ENCODE results near the gene C20orf202.
"Not testable (repeated sequence)": the region's sequence is repeated elsewhere in the genome, so short reads cannot be mapped to it uniquely, and the experiment has no call there.

The C20orf202 gene

GRCh38 chr20:1209447-1210387 is 6.5 kb downstream of the C20orf202 start:
- no peak for DNase-seq (ENCODE audit: low spot score)

GRCh38 chr20:1210501-1210900 is 7.2 kb downstream of the C20orf202 start:
- DNase-seq (ENCODE audit: low spot score): no peak

GRCh38 chr20:1212023-1212422 is 8.8 kb downstream of the C20orf202 start:
- no peak for DNase-seq (ENCODE audit: low spot score)

GRCh38 chr20:1212607-1213396 is 9.5 kb downstream of the C20orf202 start:
- DNase-seq (ENCODE audit: low spot score): peak; percentile 80

GRCh38 chr20:1214838-1215261 is 11.6 kb downstream of the C20orf202 start:
- no peak for DNase-seq (ENCODE audit: low spot score)

GRCh38 chr20:1215386-1216170 is 12.3 kb downstream of the C20orf202 start:
- no peak for DNase-seq (ENCODE audit: low spot score)

- not testable (repeated sequence) for DNase-seq (ENCODE audit: low spot score)
Measured at GRCh38 chr20:1216527-1217427, 13.5 kb downstream of the C20orf202 start.

- DNase-seq (ENCODE audit: low spot score): not testable (repeated sequence)
Measured at GRCh38 chr20:1222750-1223149, 19.5 kb downstream of the C20orf202 start.

GRCh38 chr20:1224205-1224890 is 21.1 kb downstream of the C20orf202 start:
- DNase-seq (ENCODE audit: low spot score): no peak

- peak; percentile 29 for DNase-seq (ENCODE audit: low spot score)
Measured at GRCh38 chr20:1225263-1225782, 22.1 kb downstream of the C20orf202 start.

- DNase-seq (ENCODE audit: low spot score): peak; percentile 98
Measured at GRCh38 chr20:1225783-1226654, 22.8 kb downstream of the C20orf202 start, which contains the start of gene RAD21L1. Gene RAD21L1, plus strand, starts transcription at chr20:1226044. Its CDS starts 2,410 bp downstream, at chr20:1228454.

- no peak for DNase-seq (ENCODE audit: low spot score)
Measured at GRCh38 chr20:1229541-1229940, 26.3 kb downstream of the C20orf202 start.

GRCh38 chr20:1232286-1233111 is 29.2 kb downstream of the C20orf202 start:
- DNase-seq (ENCODE audit: low spot score): no peak

- no peak for DNase-seq (ENCODE audit: low spot score)
Measured at GRCh38 chr20:1240549-1240948, 37.3 kb downstream of the C20orf202 start.

GRCh38 chr20:1241456-1241855 is 38.2 kb downstream of the C20orf202 start:
- no peak for DNase-seq (ENCODE audit: low spot score)

GRCh38 chr20:1242099-1242498 is 38.8 kb downstream of the C20orf202 start:
- DNase-seq (ENCODE audit: low spot score): no peak

GRCh38 chr20:1242530-1242929 is 39.3 kb downstream of the C20orf202 start:
- no peak for DNase-seq (ENCODE audit: low spot score)

- DNase-seq (ENCODE audit: low spot score): no peak
Measured at GRCh38 chr20:1245578-1245977, 42.3 kb downstream of the C20orf202 start.

Measured in COLO829 (cell line).